GM12864 (cell line): Measurements from ENCODE around the gene DNAH7.

ENCODE experiments used
- DNase-seq: peaks from one replicate; pipeline ENCODE4 v3.0.0-alpha.2; 2011; ENCODE audit warnings: low read depth
- H3K4me3 ChIP-seq: 2 replicates; pipeline ENCODE4 v1.5.1; 2011; ENCODE audit warnings: mild to moderate bottlenecking, low read depth, low read length, control low read depth
- TF ChIP-seq, protein P1 (sequence below): IDR thresholded peaks from 2 replicates; pipeline ENCODE4 v1.5.1; 2011; ENCODE audit warnings: low read depth, mild to moderate bottlenecking, moderate library complexity, low read length, control low read depth, inconsistent platforms; ENCODE audit errors: missing control alignments

Gene DNAH7

DNA sequence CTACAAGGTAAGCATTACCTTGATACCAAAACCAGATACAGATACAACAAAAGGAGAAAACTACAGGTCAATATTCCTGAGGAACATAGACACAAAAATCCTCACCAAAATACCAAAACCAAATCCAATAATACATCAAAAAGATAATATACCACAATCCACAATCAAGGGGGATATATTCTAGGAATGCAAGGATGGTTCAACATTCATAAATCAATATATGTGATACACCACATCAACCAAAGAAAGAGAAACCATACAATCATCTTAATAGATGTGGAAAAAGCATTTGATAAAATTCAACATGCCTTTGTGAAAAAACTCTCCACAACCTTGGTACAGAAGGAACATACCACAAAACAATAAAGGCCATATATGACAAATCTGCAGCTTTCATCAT, 28.4 kb downstream of the DNAH7 start:
- TF ChIP-seq, protein P1, sequence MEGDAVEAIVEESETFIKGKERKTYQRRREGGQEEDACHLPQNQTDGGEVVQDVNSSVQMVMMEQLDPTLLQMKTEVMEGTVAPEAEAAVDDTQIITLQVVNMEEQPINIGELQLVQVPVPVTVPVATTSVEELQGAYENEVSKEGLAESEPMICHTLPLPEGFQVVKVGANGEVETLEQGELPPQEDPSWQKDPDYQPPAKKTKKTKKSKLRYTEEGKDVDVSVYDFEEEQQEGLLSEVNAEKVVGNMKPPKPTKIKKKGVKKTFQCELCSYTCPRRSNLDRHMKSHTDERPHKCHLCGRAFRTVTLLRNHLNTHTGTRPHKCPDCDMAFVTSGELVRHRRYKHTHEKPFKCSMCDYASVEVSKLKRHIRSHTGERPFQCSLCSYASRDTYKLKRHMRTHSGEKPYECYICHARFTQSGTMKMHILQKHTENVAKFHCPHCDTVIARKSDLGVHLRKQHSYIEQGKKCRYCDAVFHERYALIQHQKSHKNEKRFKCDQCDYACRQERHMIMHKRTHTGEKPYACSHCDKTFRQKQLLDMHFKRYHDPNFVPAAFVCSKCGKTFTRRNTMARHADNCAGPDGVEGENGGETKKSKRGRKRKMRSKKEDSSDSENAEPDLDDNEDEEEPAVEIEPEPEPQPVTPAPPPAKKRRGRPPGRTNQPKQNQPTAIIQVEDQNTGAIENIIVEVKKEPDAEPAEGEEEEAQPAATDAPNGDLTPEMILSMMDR = no peak

DNA sequence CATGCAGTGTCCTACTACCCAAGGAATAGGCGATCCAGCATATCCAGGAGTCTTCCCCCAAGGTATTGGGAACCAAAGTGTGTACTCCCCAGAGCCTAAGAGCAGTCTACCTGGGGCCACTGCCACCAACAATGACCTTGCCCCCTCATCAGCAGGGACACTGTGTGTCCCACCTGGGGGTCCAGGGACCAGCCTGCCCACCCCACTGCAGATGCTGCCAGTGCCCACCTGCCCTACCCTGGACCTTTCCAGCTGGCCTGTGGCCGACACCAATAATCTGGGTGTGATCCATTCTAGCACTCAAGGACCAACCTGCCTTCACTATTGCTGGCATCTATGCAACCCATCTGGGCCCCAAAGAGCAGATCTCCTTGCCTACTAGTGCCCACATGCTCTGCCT, 32.2 kb downstream of the DNAH7 start:
- TF ChIP-seq, protein P1 = no peak
- DNase-seq = no peak

More for the DNA sequence above, 28.4 kb downstream of the DNAH7 start:
- DNase-seq = no peak
- no peak overlapping the region for H3K4me3 ChIP-seq

DNA sequence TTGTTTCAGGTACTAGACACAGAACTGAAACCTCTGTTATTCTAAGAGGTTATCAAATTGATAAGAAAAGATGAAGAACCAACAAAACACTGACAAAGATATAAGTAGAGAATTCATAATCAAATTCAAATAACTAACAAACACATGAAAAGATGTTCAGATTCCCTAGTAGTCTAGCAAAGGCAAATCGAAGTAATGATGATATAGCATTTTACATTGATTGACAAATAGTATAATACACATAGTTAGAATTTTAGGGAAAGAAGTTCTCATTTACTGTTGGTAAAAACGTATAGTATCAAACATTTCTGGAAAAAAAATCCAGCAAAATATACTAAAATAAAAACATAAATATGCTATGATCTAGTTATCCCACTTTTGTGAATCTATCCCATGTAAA, 50.6 kb downstream of the DNAH7 start:
- no peak overlapping the region for H3K4me3 ChIP-seq
- no peak for DNase-seq
- TF ChIP-seq, protein P1 = no peak

More for the DNA sequence above, 32.2 kb downstream of the DNAH7 start:
- H3K4me3 ChIP-seq = no peak overlapping the region

DNA sequence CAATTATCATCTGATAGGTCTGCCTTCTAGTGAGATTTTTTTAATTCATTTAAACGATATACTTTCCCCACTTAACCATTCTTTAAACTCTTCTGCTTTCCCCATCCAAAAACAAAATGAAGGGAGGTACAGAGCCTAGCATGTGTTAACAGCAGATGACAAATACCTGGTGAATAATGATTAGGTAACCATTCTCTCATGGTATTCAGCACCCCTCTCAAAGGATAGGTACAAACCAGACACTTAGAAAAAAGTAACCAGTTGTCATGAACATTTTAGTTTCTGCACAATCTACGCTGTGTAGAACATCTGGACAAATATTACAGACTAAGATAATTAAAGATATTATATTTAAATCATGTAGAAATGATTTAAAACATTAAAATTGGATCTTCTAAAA, 56.3 kb downstream of the DNAH7 start:
- no peak for DNase-seq
- H3K4me3 ChIP-seq = no peak overlapping the region
- TF ChIP-seq, protein P1 = no peak

DNA sequence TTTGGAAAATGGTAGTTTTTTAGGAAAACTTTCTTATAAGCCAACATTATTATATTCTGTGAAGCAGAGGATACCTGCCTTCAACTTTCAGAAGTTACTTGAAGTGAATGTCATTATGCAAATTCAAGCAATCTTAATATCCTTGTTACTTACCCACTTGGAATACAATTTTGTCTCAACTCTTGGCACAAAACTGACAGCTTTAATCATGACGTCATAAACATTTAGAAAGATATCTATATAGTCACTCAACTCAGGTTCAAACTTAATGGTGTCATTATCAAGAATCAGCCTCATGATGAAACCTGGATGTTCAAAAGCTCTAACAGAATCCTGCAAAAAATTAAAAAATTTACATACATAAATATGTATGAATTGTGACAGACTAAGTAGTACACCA, 68.1 kb downstream of the DNAH7 start:
- H3K4me3 ChIP-seq = no peak overlapping the region
- TF ChIP-seq, protein P1 = no peak
- no peak for DNase-seq

DNA sequence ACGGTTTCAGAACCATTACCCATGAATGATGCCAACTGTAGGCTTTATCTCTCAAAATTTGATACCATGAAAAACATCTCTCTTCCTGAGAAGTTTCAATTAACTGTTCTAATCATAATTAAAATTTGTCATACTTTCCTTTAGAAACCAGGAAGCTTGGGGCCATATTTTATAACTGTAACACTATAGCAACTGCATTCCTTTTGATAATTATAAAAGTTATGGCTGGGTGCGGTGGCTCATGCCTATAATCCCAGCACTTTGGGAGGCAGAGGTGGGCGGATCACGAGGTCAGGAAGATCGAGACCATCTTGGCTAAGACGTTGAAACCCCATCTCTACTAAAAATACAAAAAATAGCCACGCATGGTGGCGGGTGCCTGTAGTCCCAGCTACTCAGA, 70.6 kb downstream of the DNAH7 start:
- H3K4me3 ChIP-seq = no peak overlapping the region
- TF ChIP-seq, protein P1 = no peak
- DNase-seq = no peak

GRCh38 chr2:195995499-195995898, 73.1 kb downstream of the DNAH7 start:
- TF ChIP-seq, protein P1 = no peak
- no peak for DNase-seq
- no peak overlapping the region for H3K4me3 ChIP-seq
